HG03039 (cell line): ENCODE measurements around the gene CREBZF.
"Not testable (repeated sequence)": the region's sequence is repeated elsewhere in the genome, so short reads cannot be mapped to it uniquely, and the experiment has no call there.

Source experiments
- ATAC-seq: cut with Tn5 transposase; IDR thresholded peaks from one replicate; pipeline ENCODE4 v1.9.1; 2021; ENCODE audit warnings: mild to moderate bottlenecking, moderate library complexity; ENCODE audit not compliant: unreplicated experiment

CREBZF gene

GRCh38 chr11:85627998-85628770 lies 36.7 kb downstream of the CREBZF start, which contains the start of gene TMEM126B:
Gene TMEM126B (plus strand): TSS chr11:85628593. CDS start chr11:85628608, 15 bp downstream.
- peak; percentile 99 for ATAC-seq

GRCh38 chr11:85627332-85627997 lies 37.5 kb downstream of the CREBZF start, which contains the start of gene DLG2:
Gene DLG2 (minus strand): TSS chr11:85627344.
- no peak for ATAC-seq

GRCh38 chr11:85626496-85626895 lies 38.4 kb downstream of the CREBZF start:
- ATAC-seq, result no peak

- no peak for ATAC-seq
These were observed 44.7 kb downstream of the CREBZF start for GRCh38 chr11:85620256-85620655.

- no peak for ATAC-seq
These were observed 45.4 kb downstream of the CREBZF start for GRCh38 chr11:85619499-85619898.

- not testable (repeated sequence) for ATAC-seq
These were observed 53.3 kb downstream of the CREBZF start for GRCh38 chr11:85611643-85612042.
